ENCODE measurements around the gene QSOX2. TPM values are rescaled to one million over a fixed set of nuclear protein-coding genes. Genes with fewer than 3 reads are reported as not detected.

Gene QSOX2
- total and polyA plus RNA-seq, 4 donors: 0.79 to 12.7 (median 4.3) TPM

- Histone ChIP-seq H3K9ac (ENCODE audit: low read depth in 1 of 2, low read length in 2 of 2) (no peak overlapping the region), H3K9me3 (ENCODE audit: control insufficient read depth in 4 of 4, low read length in 3 of 4) (no peaks in the 10 kb centered on the region), H3K27me3 (ENCODE audit: control insufficient read depth in 4 of 4, insufficient read depth in 4 of 4, low read length in 3 of 4) (no peaks in the 10 kb centered on the region), H3K4me1 (ENCODE audit: control insufficient read depth in 4 of 4, insufficient read depth in 4 of 4, low read length in 3 of 4) (no peaks in the 10 kb centered on the region), H3K27ac (ENCODE audit: low read depth in 1 of 2, low read length in 2 of 2) (no peak overlapping the region), H3K4me3 (ENCODE audit: low read depth in 1 of 3, low read length in 3 of 3) (no peak overlapping the region), H3K36me3 (ENCODE audit: control insufficient read depth in 4 of 4, insufficient read depth in 3 of 4, low read depth in 1 of 4, low read length in 3 of 4) (no peaks in the 10 kb centered on the region)
- 51% methylated on average over 12 of the region's 12 CpGs for WGBS
- TF ChIP-seq FOXA1 (IDR thresholded peaks at IDR 0.05): no peak
- TF ChIP-seq HNF4A (conservative IDR thresholded peaks at IDR 0.05): no peak
- no peak for TF ChIP-seq CTCF (IDR thresholded peaks at IDR 0.05; ENCODE audit: low read depth, low read length, missing input control)
- TF ChIP-seq JUND (IDR thresholded peaks at IDR 0.05): no peak
- TF ChIP-seq ZBTB33 (IDR thresholded peaks at IDR 0.05): no peak
- TF ChIP-seq EGR1 (IDR thresholded peaks at IDR 0.05; ENCODE audit: low read depth in 2 of 2): no peak
- no peak for TF ChIP-seq NR2F2 (IDR thresholded peaks at IDR 0.05)
- TF ChIP-seq GABPA (IDR thresholded peaks at IDR 0.05 in 1 of 2, conservative IDR thresholded peaks at IDR 0.05 in 1 of 2): no peak
- no peak for TF ChIP-seq HNF4G (IDR thresholded peaks at IDR 0.05)
- TF ChIP-seq MAX (IDR thresholded peaks at IDR 0.05): no peak
- no peak for TF ChIP-seq RXRA (IDR thresholded peaks at IDR 0.05)
- TF ChIP-seq FOXA2 (IDR thresholded peaks at IDR 0.05): no peak
- no peak for TF ChIP-seq YY1 (IDR thresholded peaks at IDR 0.05)
- TF ChIP-seq REST (IDR thresholded peaks at IDR 0.05): no peak
- TF ChIP-seq SP1 (IDR thresholded peaks at IDR 0.05): no peak
- TF ChIP-seq TAF1 (conservative IDR thresholded peaks at IDR 0.05): no peak
- TF ChIP-seq ATF3 (IDR thresholded peaks at IDR 0.05): no peak
- TF ChIP-seq RAD21 (IDR thresholded peaks at IDR 0.05): no peak
- DNase-seq (ENCODE audit: low spot score): no peak
Measured at GRCh38 chr9:136179101-136179616, 66.5 kb downstream of the QSOX2 start.

All from liver (tissue), 9 donors.